Measurements from ENCODE around the gene HTRA3.

The HTRA3 gene

DNA sequence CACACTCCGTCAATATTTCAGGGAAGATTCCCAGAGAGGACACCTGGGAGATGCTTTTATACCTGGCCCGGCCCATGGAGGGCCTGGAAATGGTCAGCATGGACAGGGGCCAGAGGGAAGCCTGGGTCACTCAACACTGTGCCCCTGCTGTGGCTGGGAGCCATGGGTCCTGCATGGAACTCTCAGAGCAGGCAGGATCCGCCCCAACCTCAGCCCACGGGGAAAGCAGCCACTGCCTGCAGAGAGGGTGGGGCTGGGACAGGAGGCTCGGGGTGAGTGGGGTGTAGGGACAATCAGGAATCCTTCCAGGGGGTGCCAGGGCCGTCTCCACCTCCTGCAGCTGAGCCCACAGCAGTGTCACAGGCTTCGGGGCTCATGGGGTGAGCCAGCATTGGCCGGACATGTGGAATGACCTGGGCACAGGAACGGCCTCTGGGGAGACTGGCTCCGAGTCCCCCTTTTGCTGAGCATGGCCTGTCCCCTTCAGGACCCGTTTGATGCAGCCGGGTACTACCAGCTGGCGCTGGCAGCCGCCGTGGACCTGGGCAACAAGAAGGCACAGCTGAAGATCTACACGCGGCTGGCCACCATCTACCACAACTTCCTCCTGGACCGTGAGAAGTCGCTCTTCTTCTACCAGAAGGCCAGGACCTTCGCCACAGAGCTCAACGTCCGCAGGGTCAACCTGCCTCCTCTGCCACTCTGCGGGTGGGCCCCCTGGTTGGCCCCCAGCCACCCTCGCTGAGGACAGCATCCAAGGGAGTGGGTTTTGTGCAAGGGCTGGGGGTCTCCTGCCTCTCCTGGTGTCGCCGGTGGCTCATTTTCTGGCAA, 29.1 kb upstream of the HTRA3 start:
- Histone ChIP-seq H3K4me2 (peak overlapping the region in 9 of 11 experiments; percentile 9 to 64 (median 26); a peak in 14 of 22 replicates), H4K20me1 (peaks cover 0 to 85% (median 15%) of the 10 kb centered on the region in 11 experiments; a peak in 11 of 22 replicates), H3K9me3 (replicated peaks in 1 of 11) (peaks cover 0 to 9% (median 0%) of the 10 kb centered on the region in 11 experiments; a peak in 2 of 22 replicates), H3K4me3 (no peak overlapping the region), H3K27ac (no peak overlapping the region), H3K9ac (no peak overlapping the region), H3K4me1 (peaks cover 47 to 75% (median 64%) of the 10 kb centered on the region in 10 experiments), H3K36me3 (peaks cover 0 to 87% (median 35%) of the 10 kb centered on the region in 11 experiments; a peak in 16 of 22 replicates), H3K27me3 (no peaks in the 10 kb centered on the region)
- no peak for TF ChIP-seq Cebpa-rat (IDR thresholded peaks at IDR 0.05)

DNA sequence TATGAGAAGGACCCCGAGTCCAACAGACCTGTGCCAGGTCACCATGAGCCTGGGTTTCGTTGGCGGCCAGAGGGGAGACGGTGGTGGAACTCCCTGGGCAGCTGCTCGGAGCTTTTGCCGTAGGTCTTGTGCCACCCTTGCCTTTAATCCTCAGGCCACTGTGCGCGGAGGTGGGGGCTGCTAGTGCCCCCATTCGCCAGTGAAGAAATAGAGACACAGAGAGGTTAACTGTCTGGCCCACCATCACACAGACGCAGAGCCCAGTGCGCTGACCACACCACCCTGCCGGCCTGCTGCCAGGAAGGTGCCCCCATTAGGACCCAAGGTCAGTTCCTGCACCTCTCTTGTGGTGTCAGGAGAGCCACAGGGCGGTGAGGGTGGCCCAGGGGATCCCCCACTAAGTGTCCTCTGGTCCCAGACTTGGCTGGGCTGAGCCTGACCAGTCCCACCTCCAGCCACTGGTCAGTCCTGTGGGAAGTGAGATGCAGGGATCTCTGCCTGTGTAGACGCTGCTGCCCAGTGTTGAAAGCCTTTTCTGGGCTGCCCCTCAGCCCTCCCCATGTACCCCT, 28.3 kb upstream of the HTRA3 start:
- H3K4me2 ChIP-seq, result peak overlapping the region in 7 of 11 experiments; percentile 22 to 64 (median 31); a peak in 6 of 22 replicates
- 0 out of 22 replicates have a peak overlapping the region, but pooled peaks of 1 of the 11 experiments have one; percentile 2 for H3K9ac ChIP-seq

DNA sequence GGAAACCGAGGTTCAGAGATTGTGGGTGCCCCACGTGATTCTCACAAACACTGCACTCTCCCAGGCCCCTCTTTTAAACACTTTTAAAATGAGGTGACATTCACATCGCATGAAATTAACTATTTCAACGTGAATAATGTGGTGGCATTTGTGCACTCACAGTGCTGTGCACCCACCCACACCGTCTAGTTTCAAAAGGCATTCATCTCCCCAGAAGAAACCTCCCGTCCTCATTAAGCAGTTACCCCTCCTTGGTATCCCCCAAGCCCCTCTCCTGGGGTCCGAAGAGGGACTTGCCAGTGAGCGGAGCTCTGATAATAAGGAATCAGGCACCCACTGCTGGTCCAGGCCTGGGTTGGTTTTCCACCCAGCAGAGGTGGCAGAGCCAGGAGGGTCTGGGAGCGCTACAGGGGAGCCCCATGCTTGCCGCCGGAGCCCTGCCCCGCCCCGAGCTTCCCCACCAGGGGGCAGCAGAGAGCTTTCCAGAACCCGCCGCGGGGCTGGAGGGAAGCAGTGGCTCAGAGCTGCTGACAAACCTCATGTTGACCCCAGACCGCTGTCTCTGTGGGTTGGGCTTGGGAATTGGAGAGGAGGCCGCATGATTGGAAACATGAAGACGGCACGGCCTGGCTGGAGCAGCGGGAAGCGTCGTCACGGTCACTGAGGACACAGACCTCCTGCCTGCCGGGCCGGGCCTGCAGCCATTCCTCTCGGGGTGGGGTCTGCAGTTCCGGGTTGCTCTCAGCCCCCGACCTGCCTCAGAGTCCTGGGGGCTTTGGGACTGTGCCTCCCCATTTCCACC, 27.5 kb upstream of the HTRA3 start:
- H3K4me3 ChIP-seq, result no peak overlapping the region
- H3K9ac ChIP-seq, result peak overlapping the region in 6 of 11 experiments; percentile 8 to 30 (median 22); a peak in 4 of 22 replicates
- TF ChIP-seq Cebpa-rat (IDR thresholded peaks at IDR 0.05), result no peak
- H4K20me1 ChIP-seq, result peaks cover 0 to 68% (median 7%) of the 10 kb centered on the region in 11 experiments; a peak in 11 of 22 replicates
- H3K4me1 ChIP-seq, result peaks cover 42 to 72% (median 62%) of the 10 kb centered on the region in 10 experiments
- no peaks in the 10 kb centered on the region for H3K27me3 ChIP-seq
- H3K36me3 ChIP-seq, result peaks cover 0 to 70% (median 18%) of the 10 kb centered on the region in 11 experiments; a peak in 15 of 22 replicates
- H3K27ac ChIP-seq, result peak overlapping the region in 6 of 11 experiments; percentile 15 to 38 (median 28); a peak in 5 of 22 replicates
- H3K4me2 ChIP-seq, result peak overlapping the region; percentile 18 to 78 (median 55); a peak in 21 of 22 replicates
- peaks cover 0 to 11% (median 0%) of the 10 kb centered on the region in 11 experiments; a peak in 2 of 22 replicates for H3K9me3 ChIP-seq (replicated peaks in 1 of 11)

More for the DNA sequence above, 28.3 kb upstream of the HTRA3 start:
- Histone ChIP-seq H3K4me3 (no peak overlapping the region), H3K27me3 (no peaks in the 10 kb centered on the region), H3K36me3 (peaks cover 0 to 78% (median 26%) of the 10 kb centered on the region in 11 experiments; a peak in 16 of 22 replicates), H4K20me1 (peaks cover 0 to 76% (median 14%) of the 10 kb centered on the region in 11 experiments; a peak in 11 of 22 replicates), H3K9me3 (replicated peaks in 1 of 11) (peaks cover 0 to 11% (median 0%) of the 10 kb centered on the region in 11 experiments; a peak in 2 of 22 replicates), H3K4me1 (peaks cover 47 to 75% (median 65%) of the 10 kb centered on the region in 10 experiments), H3K27ac (no peak overlapping the region)
- no peak for TF ChIP-seq Cebpa-rat (IDR thresholded peaks at IDR 0.05)

DNA sequence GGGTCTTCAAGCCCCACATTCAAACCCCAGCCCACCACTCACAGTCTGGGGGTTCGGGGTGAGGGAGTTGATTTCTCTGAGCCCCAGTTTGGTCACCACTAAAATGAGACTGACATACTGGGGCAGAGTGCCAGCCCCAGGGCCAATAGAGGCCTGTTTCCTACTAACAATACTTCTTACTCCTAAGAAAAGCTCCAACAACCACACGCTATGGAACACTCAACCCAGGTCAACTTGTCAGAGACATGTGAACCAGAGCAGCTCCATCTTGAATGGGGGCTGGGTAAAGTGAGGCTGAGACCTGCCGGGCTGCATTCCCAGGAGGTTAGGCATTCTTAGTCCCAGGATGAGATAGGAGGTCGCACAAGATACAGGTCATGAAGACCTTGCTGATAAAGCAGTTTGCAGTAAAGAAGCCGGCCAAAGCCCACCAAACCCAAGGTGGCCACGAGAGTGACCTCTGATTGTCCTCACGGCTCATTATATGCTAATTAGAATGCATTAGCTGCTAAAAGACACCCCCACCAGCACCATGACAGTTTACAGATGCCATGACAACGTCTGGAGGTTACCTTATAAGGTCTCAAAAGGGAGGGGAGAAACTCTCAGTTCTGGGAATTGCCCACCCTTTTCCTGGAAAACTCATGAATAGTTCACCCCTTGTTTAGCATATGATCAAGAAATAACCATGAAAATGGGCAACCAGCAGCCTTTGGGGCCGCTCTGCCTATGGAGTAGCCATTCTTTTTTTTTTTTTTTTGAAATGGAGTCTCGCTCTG, 26.6 kb upstream of the HTRA3 start:
- TF ChIP-seq Cebpa-rat (IDR thresholded peaks at IDR 0.05), result no peak
- Histone ChIP-seq H3K36me3 (peaks cover 0 to 61% (median 10%) of the 10 kb centered on the region in 11 experiments; a peak in 15 of 22 replicates), H3K4me2 (peak overlapping the region; percentile 18 to 78 (median 55); a peak in 19 of 22 replicates), H3K9ac (peak overlapping the region in 6 of 11 experiments; percentile 8 to 30 (median 22); a peak in 4 of 22 replicates), H3K27ac (peak overlapping the region in 6 of 11 experiments; percentile 15 to 38 (median 28); a peak in 5 of 22 replicates), H3K9me3 (replicated peaks in 1 of 11) (peaks cover 0 to 11% (median 0%) of the 10 kb centered on the region in 11 experiments; a peak in 2 of 22 replicates), H3K4me3 (no peak overlapping the region), H4K20me1 (peaks cover 0 to 60% (median 4%) of the 10 kb centered on the region in 11 experiments; a peak in 11 of 22 replicates), H3K4me1 (peaks cover 41 to 67% (median 55%) of the 10 kb centered on the region in 10 experiments), H3K27me3 (no peaks in the 10 kb centered on the region)

DNA sequence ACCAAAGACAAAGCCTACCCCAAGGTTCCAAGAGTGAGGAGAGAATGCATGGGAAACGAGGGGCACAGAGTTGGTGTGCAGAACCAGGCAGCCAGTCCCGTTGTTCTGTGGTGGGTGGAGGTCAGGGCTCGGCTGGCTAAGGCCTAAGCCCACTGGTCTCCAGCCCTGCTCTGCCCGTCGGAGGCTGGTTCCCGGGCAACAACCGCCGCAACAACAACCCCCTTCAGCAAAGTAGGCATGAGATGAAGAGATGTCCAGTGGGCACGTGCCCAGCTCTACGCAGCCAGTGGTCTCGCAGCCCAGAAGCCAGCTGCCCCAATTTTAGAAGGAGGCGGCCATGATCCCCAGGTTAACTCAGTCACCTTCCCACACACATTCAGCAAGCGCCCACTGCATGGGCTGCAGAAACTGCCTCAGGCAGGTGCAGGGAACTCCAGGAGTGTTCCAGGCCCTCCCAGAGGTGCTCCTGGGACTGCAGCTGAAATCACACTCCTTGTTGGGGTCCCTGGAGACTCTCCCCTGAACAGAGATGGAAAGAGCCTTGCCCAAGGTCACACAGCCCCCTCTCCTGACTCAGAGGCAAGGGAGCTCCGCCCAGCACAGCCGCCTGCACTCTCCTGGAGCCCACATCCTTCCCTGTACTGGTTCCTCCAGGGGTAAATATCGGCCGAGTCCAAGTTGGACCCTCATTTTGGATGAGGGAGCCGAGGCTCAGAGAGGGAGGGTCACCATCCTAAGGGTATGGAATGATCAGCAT, 25.4 kb upstream of the HTRA3 start:
- Histone ChIP-seq H3K36me3 (peaks cover 0 to 49% (median 6%) of the 10 kb centered on the region in 11 experiments; a peak in 14 of 22 replicates), H3K27ac (no peak overlapping the region), H3K4me1 (peaks cover 31 to 55% (median 45%) of the 10 kb centered on the region in 10 experiments), H3K4me2 (peak overlapping the region in 3 of 11 experiments; percentile 6 to 36 (median 30); a peak in 5 of 22 replicates), H3K4me3 (no peak overlapping the region), H3K9ac (no peak overlapping the region), H3K27me3 (no peaks in the 10 kb centered on the region), H3K9me3 (replicated peaks in 1 of 11) (peaks cover 0 to 11% (median 0%) of the 10 kb centered on the region in 11 experiments; a peak in 2 of 22 replicates), H4K20me1 (peaks cover 0 to 47% (median 4%) of the 10 kb centered on the region in 11 experiments; a peak in 11 of 22 replicates)
- no peak for TF ChIP-seq Cebpa-rat (IDR thresholded peaks at IDR 0.05)

DNA sequence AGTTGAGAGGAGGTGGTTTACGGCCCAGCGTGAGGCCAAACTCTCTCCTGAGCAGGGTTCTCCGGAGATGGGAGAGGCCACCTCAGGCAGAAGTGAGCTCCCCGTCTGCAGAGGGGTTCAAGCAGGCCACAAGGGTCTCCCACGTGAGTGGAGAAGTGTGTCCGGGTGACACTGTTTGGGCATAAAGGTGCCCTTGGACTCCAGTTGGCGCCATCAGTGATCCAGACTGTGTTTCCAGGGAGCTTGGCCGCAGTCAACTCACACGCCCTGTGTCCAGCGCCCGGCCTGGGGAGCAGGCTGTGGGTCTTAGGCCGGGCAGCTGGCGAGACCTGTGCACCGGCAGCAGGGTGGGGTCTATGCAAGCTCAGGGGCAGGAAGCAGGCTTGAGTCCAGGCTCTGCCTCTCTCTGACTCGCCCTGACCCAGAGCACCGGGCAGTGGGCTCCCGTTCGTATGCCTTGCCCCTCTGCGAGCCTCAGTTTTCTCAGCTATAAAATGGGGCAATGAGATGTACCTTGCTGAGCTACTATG, 24.6 kb upstream of the HTRA3 start:
- Histone ChIP-seq H3K27me3 (no peaks in the 10 kb centered on the region), H3K4me2 (peak overlapping the region in 1 of 11 experiments; percentile 36; a peak in 1 of 22 replicates), H3K36me3 (peaks cover 0 to 41% (median 6%) of the 10 kb centered on the region in 11 experiments; a peak in 13 of 22 replicates), H3K9ac (no peak overlapping the region), H3K4me3 (no peak overlapping the region), H4K20me1 (peaks cover 0 to 39% (median 0%) of the 10 kb centered on the region in 11 experiments; a peak in 11 of 22 replicates), H3K4me1 (peaks cover 26 to 47% (median 38%) of the 10 kb centered on the region in 10 experiments), H3K27ac (no peak overlapping the region), H3K9me3 (replicated peaks in 1 of 11) (peaks cover 0 to 11% (median 0%) of the 10 kb centered on the region in 11 experiments; a peak in 2 of 22 replicates)
- TF ChIP-seq Cebpa-rat (IDR thresholded peaks at IDR 0.05), result no peak

Data from BLaER1 treated with 17β-estradiol and CSF1 and Interleukin-3, amounts not matched to agents 10 nM and 100 nM (cell line).